ENCODE measurements around the gene RAD9A.

Gene RAD9A

GRCh38 chr11:67415501-67416304 is 23.9 kb downstream of the RAD9A start, which contains the start of gene CARNS1:
TSS of gene CARNS1 (plus strand) at chr11:67415678. CDS start at chr11:67416200, 522 bp downstream.
- TF ChIP-seq JUND (IDR thresholded peaks at IDR 0.05; ENCODE audit: low read depth), result no peak
- in situ Hi-C loops (cut with HindIII; ENCODE audit: low pct_unique_long_range_greater_than_20kb, low sequenced_read_pairs), result no loop called here
- DNase-seq (ENCODE audit: low read depth in 1 of 2, low spot score in 1 of 2), result no peak

- no peak for TF ChIP-seq JUND (IDR thresholded peaks at IDR 0.05; ENCODE audit: low read depth)
- peak in 1 of 2 experiments; percentile 74 for DNase-seq (ENCODE audit: low read depth in 1 of 2, low spot score in 1 of 2)
- in situ Hi-C loops (cut with HindIII; ENCODE audit: low pct_unique_long_range_greater_than_20kb, low sequenced_read_pairs), result no loop called here
Observed at GRCh38 chr11:67416416-67417335, 24.9 kb downstream of the RAD9A start.

- TF ChIP-seq JUND (IDR thresholded peaks at IDR 0.05; ENCODE audit: low read depth), result no peak
- no peak for DNase-seq (ENCODE audit: low read depth in 1 of 2, low spot score in 1 of 2)
- in situ Hi-C loops (cut with HindIII; ENCODE audit: low pct_unique_long_range_greater_than_20kb, low sequenced_read_pairs), result no loop called here
Observed at GRCh38 chr11:67417425-67417824, 25.6 kb downstream of the RAD9A start.

- in situ Hi-C loops (cut with HindIII; ENCODE audit: low pct_unique_long_range_greater_than_20kb, low sequenced_read_pairs), result no loop called here
- no peak for TF ChIP-seq JUND (IDR thresholded peaks at IDR 0.05; ENCODE audit: low read depth)
- no peak for DNase-seq (ENCODE audit: low read depth in 1 of 2, low spot score in 1 of 2)
Observed at GRCh38 chr11:67418476-67419281, 26.9 kb downstream of the RAD9A start.

GRCh38 chr11:67419325-67420049 is 27.7 kb downstream of the RAD9A start:
- DNase-seq (ENCODE audit: low read depth in 1 of 2, low spot score in 1 of 2), result no peak
- no peak for TF ChIP-seq JUND (IDR thresholded peaks at IDR 0.05; ENCODE audit: low read depth)
- in situ Hi-C loops (cut with HindIII; ENCODE audit: low pct_unique_long_range_greater_than_20kb, low sequenced_read_pairs), result no loop called here

- no peak for TF ChIP-seq JUND (IDR thresholded peaks at IDR 0.05; ENCODE audit: low read depth)
- in situ Hi-C loops (cut with HindIII; ENCODE audit: low pct_unique_long_range_greater_than_20kb, low sequenced_read_pairs), result no loop called here
- DNase-seq (ENCODE audit: low read depth in 1 of 2, low spot score in 1 of 2), result no peak
Observed at GRCh38 chr11:67420147-67420645, 28.4 kb downstream of the RAD9A start.

GRCh38 chr11:67420646-67421429 is 29.1 kb downstream of the RAD9A start:
- in situ Hi-C loops (cut with HindIII; ENCODE audit: low pct_unique_long_range_greater_than_20kb, low sequenced_read_pairs), result no loop called here
- peak; percentile 97 to 98 for DNase-seq (ENCODE audit: low read depth in 1 of 2, low spot score in 1 of 2)
- TF ChIP-seq JUND (IDR thresholded peaks at IDR 0.05; ENCODE audit: low read depth), result no peak

GRCh38 chr11:67421430-67422031 is 29.7 kb downstream of the RAD9A start:
- DNase-seq (ENCODE audit: low read depth in 1 of 2, low spot score in 1 of 2), result no peak
- TF ChIP-seq JUND (IDR thresholded peaks at IDR 0.05; ENCODE audit: low read depth), result no peak
- in situ Hi-C loops (cut with HindIII; ENCODE audit: low pct_unique_long_range_greater_than_20kb, low sequenced_read_pairs), result no loop called here

GRCh38 chr11:67422891-67423290 is 31.1 kb downstream of the RAD9A start:
- no peak for DNase-seq (ENCODE audit: low read depth in 1 of 2, low spot score in 1 of 2)
- TF ChIP-seq JUND (IDR thresholded peaks at IDR 0.05; ENCODE audit: low read depth), result no peak
- in situ Hi-C loops (cut with HindIII; ENCODE audit: low pct_unique_long_range_greater_than_20kb, low sequenced_read_pairs), result no loop called here

GRCh38 chr11:67423466-67423865 is 31.7 kb downstream of the RAD9A start:
- in situ Hi-C loops (cut with HindIII; ENCODE audit: low pct_unique_long_range_greater_than_20kb, low sequenced_read_pairs), result no loop called here
- DNase-seq (ENCODE audit: low read depth in 1 of 2, low spot score in 1 of 2), result no peak
- TF ChIP-seq JUND (IDR thresholded peaks at IDR 0.05; ENCODE audit: low read depth), result no peak

All from T47D (cell line).